IPS DF 6.9 (cell line): ENCODE results near the gene MED28.
"Not testable (repeated sequence)": the region's sequence is repeated elsewhere in the genome, so short reads cannot be mapped to it uniquely, and the experiment has no call there.

Experiments used
- DNase-seq: peaks from one replicate; pipeline ENCODE4 v3.0.0-alpha.2; 2013; ENCODE audit warnings: low read depth, low spot score
- H3K27ac ChIP-seq: one replicate; pipeline ENCODE4 v1.5.1; 2013; ENCODE audit warnings: low read length, control low read depth
- H3K27me3 ChIP-seq: 2 replicates; pipeline ENCODE4 v1.6.1; 2013; ENCODE audit warnings: mild to moderate bottlenecking, low read length; ENCODE audit not compliant: control insufficient read depth, insufficient read depth
- H3K36me3 ChIP-seq: 2 replicates; pipeline ENCODE4 v1.6.1; 2013; ENCODE audit warnings: low read length; ENCODE audit not compliant: control insufficient read depth, insufficient read depth
- H3K4me1 ChIP-seq: 2 replicates; pipeline ENCODE4 v1.6.1; 2013; ENCODE audit warnings: low read length; ENCODE audit not compliant: control insufficient read depth, insufficient read depth
- H3K4me3 ChIP-seq: 2 replicates; pipeline ENCODE4 v1.5.1; 2013; ENCODE audit warnings: mild to moderate bottlenecking, low read length
- H3K9me3 ChIP-seq: 2 replicates; pipeline ENCODE4 v1.6.1; 2013; ENCODE audit warnings: low read length, inconsistent platforms; ENCODE audit not compliant: control insufficient read depth, insufficient read depth
- WGBS: extraction: QIAGEN DNeasy Blood & Tissue Kit; methylation state at CpG from one replicate; pipeline ENCODE4 v1.1.7; 2013; ENCODE audit warnings: mixed read lengths, missing lambda C conversion rate; ENCODE audit not compliant: insufficient read length, insufficient coverage; 5-methylcytosine and 5-hydroxymethylcytosine counted together

The MED28 gene

DNA sequence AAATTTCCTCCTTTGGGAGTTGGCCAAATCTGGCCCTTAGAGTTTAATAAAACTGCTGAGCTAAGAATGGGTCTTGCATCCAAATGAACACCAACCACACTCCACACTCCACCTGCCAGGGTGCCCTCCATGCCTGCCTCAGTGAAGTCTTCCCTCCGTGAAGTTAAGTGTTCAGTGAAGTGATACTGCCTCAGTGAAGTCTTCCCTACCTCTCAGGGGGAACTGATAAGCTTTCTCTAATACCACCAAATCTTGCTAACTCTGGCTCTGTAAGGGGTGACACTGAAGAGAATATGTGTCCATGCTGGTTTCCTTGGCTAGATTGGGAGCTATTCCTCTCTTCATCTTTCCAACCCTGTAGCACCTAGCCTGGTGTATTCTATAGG, 27.9 kb downstream of the MED28 start:
- Histone ChIP-seq H3K27ac (no peak overlapping the region), H3K4me1 (no peaks in the 10 kb centered on the region), H3K27me3 (no peaks in the 10 kb centered on the region), H3K9me3 (no peaks in the 10 kb centered on the region), H3K4me3 (no peak overlapping the region), H3K36me3 (no peaks in the 10 kb centered on the region)
- no CpG with 5 or more reads among the region's 1 CpG for WGBS
- no peak for DNase-seq

DNA sequence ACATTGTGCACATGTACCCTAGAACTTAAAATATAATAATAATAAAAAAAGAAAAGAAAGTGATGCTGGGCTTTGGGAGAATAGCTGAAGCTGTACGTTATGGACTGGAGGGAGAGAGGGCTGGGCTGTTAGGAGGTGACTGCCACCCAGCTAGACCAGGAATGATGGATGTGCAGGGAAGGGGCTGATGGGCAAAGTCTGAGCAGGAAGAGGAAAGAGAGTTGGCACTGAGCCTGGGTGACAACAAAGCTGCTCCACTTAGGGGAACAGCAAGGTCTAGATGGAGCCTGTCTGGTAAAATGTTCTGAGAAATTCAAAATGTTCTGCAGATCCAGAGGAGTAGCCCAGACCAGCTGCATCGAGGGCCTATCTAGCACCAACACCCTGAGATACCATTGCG, 32.3 kb downstream of the MED28 start:
- Histone ChIP-seq H3K27ac (no peak overlapping the region), H3K27me3 (no peaks in the 10 kb centered on the region), H3K4me1 (no peaks in the 10 kb centered on the region), H3K4me3 (no peak overlapping the region), H3K9me3 (no peaks in the 10 kb centered on the region), H3K36me3 (no peaks in the 10 kb centered on the region)
- DNase-seq = no peak
- WGBS = no CpG with 5 or more reads among the region's 3 CpGs

DNA sequence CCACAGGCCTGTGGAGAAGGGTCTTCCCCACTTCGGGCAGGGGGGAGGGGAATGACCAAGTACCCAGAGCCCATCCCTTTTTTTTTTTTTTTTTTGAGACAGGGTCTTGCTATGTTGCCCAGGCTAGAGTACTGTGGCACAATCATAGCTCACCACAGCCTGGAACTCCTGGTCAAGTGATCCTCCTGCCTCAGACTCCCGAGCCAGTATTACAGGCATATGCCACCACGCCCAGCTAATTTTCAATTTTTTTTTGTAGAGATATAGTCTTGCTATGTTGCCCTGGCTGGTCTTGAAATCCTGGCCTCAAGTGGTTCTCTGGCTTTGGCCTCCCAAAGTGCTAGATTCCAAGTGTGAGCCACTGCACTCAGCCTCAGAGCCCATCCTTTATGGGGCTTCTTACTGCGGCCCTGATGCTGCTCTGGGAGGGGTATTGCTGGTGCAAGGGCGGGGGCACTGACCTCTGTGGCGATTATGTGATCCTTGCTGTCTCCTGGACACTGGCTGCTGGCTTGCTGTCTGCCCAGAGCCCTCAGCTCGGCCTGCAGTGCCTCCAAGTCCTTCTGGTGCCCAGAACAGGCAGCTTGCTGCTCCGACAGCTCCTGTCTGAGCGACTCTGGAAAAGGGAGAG, 32.9 kb downstream of the MED28 start:
- H3K27me3 ChIP-seq = no peaks in the 10 kb centered on the region
- no peaks in the 10 kb centered on the region for H3K36me3 ChIP-seq
- no peaks in the 10 kb centered on the region for H3K4me1 ChIP-seq
- WGBS = no CpG with 5 or more reads among the region's 9 CpGs
- H3K4me3 ChIP-seq = no peak overlapping the region
- no peak for DNase-seq
- H3K9me3 ChIP-seq = no peaks in the 10 kb centered on the region
- H3K27ac ChIP-seq = no peak overlapping the region

DNA sequence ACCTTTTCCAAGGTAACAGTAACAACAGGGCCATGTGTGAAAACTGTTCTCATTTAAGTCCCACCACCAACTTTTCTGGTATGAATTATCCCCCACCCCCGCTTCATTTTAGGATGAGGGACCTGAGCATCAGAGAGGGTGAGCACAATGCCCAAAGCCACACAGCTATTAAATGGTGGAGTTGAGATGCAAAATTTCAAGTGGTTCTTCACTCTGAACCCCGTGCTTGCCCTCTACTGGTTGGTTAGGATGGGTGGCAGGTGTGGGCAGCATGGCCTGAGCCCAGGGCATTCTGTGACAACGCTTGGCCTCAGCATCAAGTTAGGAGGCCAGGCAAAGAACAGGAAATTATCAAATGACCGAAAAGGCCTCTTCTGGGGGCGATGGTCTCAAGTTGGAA, 33.5 kb downstream of the MED28 start:
- Histone ChIP-seq H3K27me3 (no peaks in the 10 kb centered on the region), H3K4me1 (no peaks in the 10 kb centered on the region), H3K9me3 (no peaks in the 10 kb centered on the region), H3K27ac (no peak overlapping the region), H3K36me3 (no peaks in the 10 kb centered on the region), H3K4me3 (no peak overlapping the region)
- no CpG with 5 or more reads among the region's 5 CpGs for WGBS
- no peak for DNase-seq

DNA sequence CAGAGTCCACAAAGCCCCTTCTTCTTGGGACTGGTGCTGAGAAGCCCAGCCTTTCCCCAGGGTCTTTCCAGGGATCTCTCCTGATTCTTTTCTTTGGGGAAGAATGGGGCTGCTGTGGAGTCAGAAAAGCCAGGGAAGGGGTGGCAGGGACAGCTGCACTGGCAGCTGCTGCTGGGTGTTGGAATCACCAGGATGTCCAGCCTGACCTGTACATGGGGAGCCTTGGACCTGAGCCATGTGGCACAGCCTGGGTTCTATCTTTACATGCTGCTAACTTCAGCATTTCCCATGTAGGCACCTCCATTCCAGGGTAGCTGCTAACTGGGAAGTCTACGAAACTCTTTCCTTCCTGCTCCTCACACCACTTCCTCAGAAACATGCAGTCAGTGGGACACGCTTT, 36.0 kb downstream of the MED28 start:
- no CpG with 5 or more reads among the region's 2 CpGs for WGBS
- no peaks in the 10 kb centered on the region for H3K4me1 ChIP-seq

DNA sequence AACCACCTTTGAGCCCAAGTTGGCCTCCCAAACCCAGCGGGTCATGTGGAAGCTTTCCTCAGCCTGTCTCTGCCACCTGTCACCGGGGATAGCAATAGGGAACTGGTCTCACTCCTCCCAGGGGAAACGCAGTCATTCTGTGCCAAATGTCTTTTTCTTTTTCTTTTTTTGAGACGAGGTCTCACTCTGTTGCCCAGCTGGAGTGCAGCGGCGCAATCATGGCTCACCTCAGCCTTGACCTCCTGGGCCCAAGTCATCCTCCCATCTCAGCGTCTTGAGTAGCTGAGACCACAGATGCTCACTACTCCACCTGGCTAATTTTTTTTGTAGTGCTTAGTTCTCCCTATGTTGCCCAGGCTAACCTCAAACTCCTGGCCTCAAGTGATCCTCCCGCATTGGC, 40.3 kb downstream of the MED28 start:
- no peak for DNase-seq
- Histone ChIP-seq H3K27ac (no peak overlapping the region), H3K36me3 (no peaks in the 10 kb centered on the region), H3K4me1 (no peaks in the 10 kb centered on the region), H3K27me3 (no peaks in the 10 kb centered on the region), H3K9me3 (no peaks in the 10 kb centered on the region), H3K4me3 (no peak overlapping the region)
- WGBS = no CpG with 5 or more reads among the region's 8 CpGs

More for the DNA sequence above, 36.0 kb downstream of the MED28 start:
- Histone ChIP-seq H3K27ac (no peak overlapping the region), H3K36me3 (no peaks in the 10 kb centered on the region), H3K27me3 (no peaks in the 10 kb centered on the region), H3K9me3 (no peaks in the 10 kb centered on the region), H3K4me3 (no peak overlapping the region)
- DNase-seq = no peak

DNA sequence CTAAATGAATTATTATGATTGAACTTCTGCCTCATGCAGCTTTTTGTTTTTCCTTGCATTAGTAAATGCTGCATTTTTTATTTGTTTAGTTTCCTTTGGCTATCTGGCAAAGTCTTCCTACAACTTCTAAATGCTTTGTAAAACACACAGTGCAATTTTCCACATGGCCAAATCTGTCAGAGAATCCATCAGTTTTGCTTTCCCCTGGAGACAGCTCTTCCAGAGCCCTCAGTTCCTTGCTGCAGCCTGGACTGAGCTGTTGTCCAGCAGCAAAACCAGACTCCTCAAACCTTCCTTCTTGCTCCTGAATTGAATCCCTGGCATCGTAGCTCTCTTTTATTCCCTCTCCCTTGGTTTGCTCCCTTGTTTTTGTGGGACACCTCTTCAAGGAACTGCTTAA, 42.6 kb downstream of the MED28 start:
- no peaks in the 10 kb centered on the region for H3K27me3 ChIP-seq
- H3K36me3 ChIP-seq = no peaks in the 10 kb centered on the region
- DNase-seq = no peak
- no peaks in the 10 kb centered on the region for H3K4me1 ChIP-seq
- H3K9me3 ChIP-seq = no peaks in the 10 kb centered on the region
- no peak overlapping the region for H3K27ac ChIP-seq
- no peak overlapping the region for H3K4me3 ChIP-seq
- no CpG with 5 or more reads among the region's 1 CpG for WGBS

DNA sequence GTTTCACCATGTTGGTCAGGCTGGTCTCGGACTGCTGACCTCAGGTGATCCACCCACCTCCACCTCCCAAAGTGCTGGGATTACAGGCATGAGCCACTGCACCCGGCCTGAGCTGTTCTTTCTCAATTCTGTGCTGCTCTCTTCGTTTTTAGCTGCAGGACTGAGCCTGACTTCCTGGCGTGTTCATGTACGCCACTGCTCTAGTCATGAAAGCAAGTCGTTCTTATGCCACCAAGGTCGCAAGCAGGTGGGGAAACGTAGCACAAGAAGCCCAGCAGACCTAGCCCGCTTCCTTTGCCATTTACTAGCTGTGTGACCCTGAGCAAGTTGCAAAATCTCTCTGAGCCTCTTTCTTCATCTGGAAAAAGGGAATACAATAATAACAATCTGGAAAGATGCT, 43.4 kb downstream of the MED28 start:
- H3K36me3 ChIP-seq = no peaks in the 10 kb centered on the region
- no peaks in the 10 kb centered on the region for H3K27me3 ChIP-seq
- no peak overlapping the region for H3K4me3 ChIP-seq
- WGBS = no CpG with 5 or more reads among the region's 9 CpGs
- no peaks in the 10 kb centered on the region for H3K9me3 ChIP-seq
- H3K4me1 ChIP-seq = no peaks in the 10 kb centered on the region
- H3K27ac ChIP-seq = no peak overlapping the region
- DNase-seq = no peak

DNA sequence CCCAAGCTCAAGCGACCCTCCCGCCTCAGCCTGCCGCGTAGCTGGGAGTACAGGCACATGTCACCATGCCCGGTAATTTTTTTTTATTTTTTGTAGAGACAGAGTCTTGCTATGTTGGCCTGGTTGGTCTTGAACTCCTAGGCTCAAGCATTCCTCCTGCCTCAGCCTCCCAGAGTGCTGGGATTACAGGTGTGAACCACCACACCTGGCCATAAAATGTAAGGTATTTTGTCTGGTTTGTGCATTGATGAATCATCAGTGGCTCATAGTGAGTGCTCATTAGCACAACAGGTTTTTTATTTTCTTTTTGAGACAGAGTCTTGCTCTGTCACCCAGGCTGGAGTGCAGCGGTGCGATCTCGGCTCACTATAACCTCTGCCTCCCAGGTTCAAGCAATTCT, 44.8 kb downstream of the MED28 start:
- WGBS = no CpG with 5 or more reads among the region's 8 CpGs
- not testable (repeated sequence) for H3K4me1 ChIP-seq, H3K9me3 ChIP-seq, DNase-seq, H3K27me3 ChIP-seq, H3K36me3 ChIP-seq, H3K27ac ChIP-seq, H3K4me3 ChIP-seq

DNA sequence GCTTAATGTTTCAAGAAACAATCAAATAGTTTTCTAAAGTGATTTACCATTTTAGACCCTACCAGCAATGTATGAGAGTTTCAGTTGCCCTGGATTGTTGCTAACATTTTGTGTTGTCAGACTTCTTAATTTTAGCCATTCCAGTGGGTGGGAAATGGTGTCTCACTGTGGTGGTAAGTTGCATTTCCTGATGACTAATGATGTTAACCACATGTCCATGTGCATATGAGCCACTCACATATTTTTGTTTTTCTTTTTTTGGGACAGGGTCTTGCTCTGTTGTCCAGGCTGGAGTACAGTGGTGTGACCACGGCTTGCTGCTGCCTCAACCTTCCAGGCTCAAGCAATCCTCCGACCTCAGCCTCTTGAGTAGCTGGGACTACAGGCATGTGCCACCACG, 48.3 kb downstream of the MED28 start:
- no peaks in the 10 kb centered on the region for H3K4me1 ChIP-seq
- DNase-seq = no peak
- no peaks in the 10 kb centered on the region for H3K27me3 ChIP-seq
- H3K36me3 ChIP-seq = no peaks in the 10 kb centered on the region
- H3K9me3 ChIP-seq = no peaks in the 10 kb centered on the region
- no CpG with 5 or more reads among the region's 3 CpGs for WGBS
- H3K27ac ChIP-seq = no peak overlapping the region
- no peak overlapping the region for H3K4me3 ChIP-seq

DNA sequence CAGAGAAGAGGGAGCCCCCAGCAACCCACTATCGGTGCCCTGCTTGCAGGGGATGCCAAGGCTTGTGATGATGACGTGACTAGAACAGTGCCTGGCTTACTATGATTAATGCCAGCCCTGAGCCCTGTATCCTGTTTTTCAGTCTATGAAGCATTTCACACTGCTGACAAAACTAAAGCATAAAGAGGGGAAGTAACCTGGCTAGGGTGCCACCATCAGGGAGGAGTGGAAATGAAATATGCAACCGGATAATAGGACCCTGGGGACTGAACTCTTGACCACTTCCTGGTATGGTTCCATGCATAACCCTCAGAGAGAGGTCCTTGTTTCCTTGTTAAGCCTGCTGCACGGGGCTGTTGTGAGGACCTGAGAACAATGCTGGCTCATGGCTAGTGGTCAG, 50.3 kb downstream of the MED28 start:
- H3K9me3 ChIP-seq = no peaks in the 10 kb centered on the region
- DNase-seq = no peak
- no CpG with 5 or more reads among the region's 4 CpGs for WGBS
- no peak overlapping the region for H3K27ac ChIP-seq
- H3K4me1 ChIP-seq = no peaks in the 10 kb centered on the region
- H3K27me3 ChIP-seq = no peaks in the 10 kb centered on the region
- H3K36me3 ChIP-seq = no peaks in the 10 kb centered on the region
- H3K4me3 ChIP-seq = no peak overlapping the region
